ENCODE data around the gene OR52E6.

Gene OR52E6

DNA sequence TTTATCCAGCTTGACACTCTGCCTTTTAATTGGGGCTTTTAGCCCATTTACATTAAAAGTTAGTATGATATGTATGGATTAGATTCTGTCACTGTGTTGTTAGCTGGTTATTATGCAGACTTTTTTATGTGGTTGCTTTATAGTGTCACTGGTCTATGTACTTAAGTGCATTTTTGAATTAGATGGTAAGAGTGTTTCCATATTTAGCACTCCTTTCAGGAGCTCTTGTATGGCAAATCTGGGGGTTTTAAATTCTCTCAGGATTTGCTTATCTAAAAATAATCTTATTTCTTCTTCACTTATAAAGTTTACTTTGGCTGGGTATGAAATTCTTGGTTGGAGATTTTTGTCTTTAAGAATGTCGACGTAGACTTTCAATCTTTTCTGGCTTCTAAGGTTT, 4.0 kb downstream of the OR52E6 start:
- H3K36me3 ChIP-seq (ENCODE audit: control insufficient read depth, low read depth, low read length) = no peaks in the 10 kb centered on the region
- no peak overlapping the region for H3K4me3 ChIP-seq (ENCODE audit: low read length)
- H3K27ac ChIP-seq (ENCODE audit: low read length) = no peak overlapping the region
- H3K4me1 ChIP-seq (ENCODE audit: control insufficient read depth, low read depth, low read length) = no peaks in the 10 kb centered on the region
- H3K9ac ChIP-seq (ENCODE audit: low read length) = no peak overlapping the region
- no peaks in the 10 kb centered on the region for H3K9me3 ChIP-seq (ENCODE audit: control insufficient read depth, low read depth, low read length)
- H3K27me3 ChIP-seq (ENCODE audit: control insufficient read depth, insufficient read depth, low read length) = no peaks in the 10 kb centered on the region

DNA sequence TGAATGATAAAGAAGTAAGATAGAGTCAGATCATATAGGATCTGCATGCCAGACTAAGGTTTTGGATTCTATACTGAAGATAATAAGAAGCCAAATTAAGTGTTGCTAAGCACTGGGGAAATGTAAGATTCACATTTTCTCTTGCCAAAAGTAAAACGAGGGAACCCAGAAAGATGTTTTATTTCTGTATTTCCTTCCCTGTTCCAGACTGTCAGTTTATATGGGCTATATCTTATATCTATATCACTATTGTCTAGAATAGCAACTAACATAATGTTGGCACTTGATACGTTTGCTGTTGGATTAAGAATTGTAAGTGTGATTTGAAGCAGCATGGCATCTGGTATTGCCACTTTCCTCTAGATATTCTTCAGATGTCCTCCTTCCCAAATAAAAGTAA, 8.3 kb downstream of the OR52E6 start:
- Histone ChIP-seq H3K4me3 (ENCODE audit: low read length) (no peak overlapping the region), H3K9ac (ENCODE audit: low read length) (no peak overlapping the region), H3K27ac (ENCODE audit: low read length) (no peak overlapping the region), H3K9me3 (ENCODE audit: control insufficient read depth, low read depth, low read length) (no peaks in the 10 kb centered on the region), H3K36me3 (ENCODE audit: control insufficient read depth, low read depth, low read length) (no peaks in the 10 kb centered on the region), H3K27me3 (ENCODE audit: control insufficient read depth, insufficient read depth, low read length) (no peaks in the 10 kb centered on the region), H3K4me1 (ENCODE audit: control insufficient read depth, low read depth, low read length) (no peaks in the 10 kb centered on the region)

DNA sequence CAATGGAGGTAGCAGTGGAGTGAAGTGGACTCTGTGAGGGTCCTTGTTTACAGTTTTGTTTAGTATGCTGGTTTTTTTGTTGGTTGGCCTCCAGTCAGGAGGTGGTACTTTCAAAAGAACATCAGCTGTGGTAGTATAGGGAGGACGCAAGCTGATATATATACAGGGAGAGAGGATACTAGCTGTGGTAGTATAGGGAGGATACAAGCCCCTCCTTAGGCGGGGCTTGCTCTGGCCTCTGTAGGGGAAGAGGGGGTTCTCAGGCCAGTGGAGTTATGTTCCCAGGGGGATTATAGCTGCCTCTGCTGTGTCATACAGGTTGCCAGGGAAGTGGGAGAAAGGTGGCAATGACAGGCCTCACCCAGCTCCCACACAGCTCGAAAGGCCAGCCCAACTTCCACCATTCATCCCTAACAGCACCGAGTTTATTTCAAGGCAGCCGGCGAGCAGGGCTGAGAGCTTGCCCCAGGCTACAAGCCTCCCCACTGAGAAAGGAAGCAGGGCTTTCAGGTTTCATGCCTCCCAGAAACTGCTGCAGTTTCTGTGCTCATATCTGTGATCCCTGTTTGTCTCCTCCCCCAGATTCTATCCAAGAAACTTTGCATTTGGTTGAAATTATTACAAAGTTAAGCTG, 10.4 kb downstream of the OR52E6 start:
- no peaks in the 10 kb centered on the region for H3K36me3 ChIP-seq (ENCODE audit: control insufficient read depth, low read depth, low read length)
- no peaks in the 10 kb centered on the region for H3K27me3 ChIP-seq (ENCODE audit: control insufficient read depth, insufficient read depth, low read length)
- H3K4me1 ChIP-seq (ENCODE audit: control insufficient read depth, low read depth, low read length) = no peaks in the 10 kb centered on the region
- H3K9ac ChIP-seq (ENCODE audit: low read length) = no peak overlapping the region
- no peak overlapping the region for H3K4me3 ChIP-seq (ENCODE audit: low read length)
- no peaks in the 10 kb centered on the region for H3K9me3 ChIP-seq (ENCODE audit: control insufficient read depth, low read depth, low read length)
- no peak overlapping the region for H3K27ac ChIP-seq (ENCODE audit: low read length)

DNA sequence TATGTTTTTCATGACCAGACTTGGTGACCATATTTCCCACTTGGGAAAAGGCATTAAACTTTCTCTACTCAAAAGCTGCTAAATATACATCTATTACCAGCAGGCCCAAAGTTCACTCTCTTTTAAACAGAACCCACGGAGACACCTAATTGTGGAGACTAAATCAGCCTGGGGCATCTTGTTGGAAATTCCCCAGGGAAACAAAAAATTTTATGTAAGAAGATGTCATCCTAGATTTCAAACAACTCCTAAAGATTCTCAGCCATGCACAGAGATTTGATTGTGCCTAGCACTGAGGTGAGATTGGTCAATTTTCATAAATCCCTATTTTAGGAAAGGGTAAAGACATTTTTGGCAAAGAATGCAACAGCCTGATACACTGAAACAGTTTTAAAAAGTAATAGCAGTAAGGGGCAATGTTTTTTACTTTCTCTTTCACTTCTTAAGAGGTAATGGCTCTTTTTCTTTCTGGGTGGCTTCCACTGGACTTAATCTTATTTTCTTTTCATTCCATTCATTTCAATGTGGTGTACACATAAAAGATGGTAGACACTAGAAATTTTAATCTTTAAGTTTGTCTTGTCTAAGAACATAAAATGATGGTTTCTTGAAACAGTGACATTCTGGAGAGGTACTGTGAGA, 23.3 kb downstream of the OR52E6 start:
- Histone ChIP-seq H3K9ac (ENCODE audit: low read length) (no peak overlapping the region), H3K4me3 (ENCODE audit: low read length) (no peak overlapping the region), H3K27ac (ENCODE audit: low read length) (no peak overlapping the region)

DNA sequence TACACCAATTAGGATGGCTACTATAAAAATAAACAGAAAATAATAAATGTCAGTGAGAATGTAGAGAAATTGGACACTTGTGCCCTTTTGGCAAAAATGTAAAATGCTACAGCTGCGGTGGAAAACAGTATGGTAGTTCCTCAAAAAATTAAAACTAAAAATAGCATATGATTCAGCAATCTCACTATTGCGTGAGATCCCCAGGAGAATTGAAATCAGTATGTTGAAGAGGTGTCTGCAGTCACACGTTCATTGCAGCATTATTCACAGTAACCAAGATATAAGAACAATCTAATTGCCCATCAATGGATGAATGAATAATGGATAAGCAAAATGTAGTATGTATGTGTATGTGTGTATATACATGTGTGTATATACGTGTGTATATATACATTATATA, 26.2 kb downstream of the OR52E6 start:
- no peaks in the 10 kb centered on the region for H3K9me3 ChIP-seq (ENCODE audit: control insufficient read depth, low read depth, low read length)
- H3K4me1 ChIP-seq (ENCODE audit: control insufficient read depth, low read depth, low read length) = peaks cover 5% of the 10 kb centered on the region
- H3K27me3 ChIP-seq (ENCODE audit: control insufficient read depth, insufficient read depth, low read length) = no peaks in the 10 kb centered on the region
- no peaks in the 10 kb centered on the region for H3K36me3 ChIP-seq (ENCODE audit: control insufficient read depth, low read depth, low read length)
- H3K4me3 ChIP-seq (ENCODE audit: low read length) = no peak overlapping the region
- H3K9ac ChIP-seq (ENCODE audit: low read length) = no peak overlapping the region
- H3K27ac ChIP-seq (ENCODE audit: low read length) = no peak overlapping the region

More for the DNA sequence above, 23.3 kb downstream of the OR52E6 start:
- H3K9me3 ChIP-seq (ENCODE audit: control insufficient read depth, low read depth, low read length) = no peaks in the 10 kb centered on the region
- peaks cover 5% of the 10 kb centered on the region for H3K4me1 ChIP-seq (ENCODE audit: control insufficient read depth, low read depth, low read length)
- no peaks in the 10 kb centered on the region for H3K36me3 ChIP-seq (ENCODE audit: control insufficient read depth, low read depth, low read length)
- H3K27me3 ChIP-seq (ENCODE audit: control insufficient read depth, insufficient read depth, low read length) = no peaks in the 10 kb centered on the region

DNA sequence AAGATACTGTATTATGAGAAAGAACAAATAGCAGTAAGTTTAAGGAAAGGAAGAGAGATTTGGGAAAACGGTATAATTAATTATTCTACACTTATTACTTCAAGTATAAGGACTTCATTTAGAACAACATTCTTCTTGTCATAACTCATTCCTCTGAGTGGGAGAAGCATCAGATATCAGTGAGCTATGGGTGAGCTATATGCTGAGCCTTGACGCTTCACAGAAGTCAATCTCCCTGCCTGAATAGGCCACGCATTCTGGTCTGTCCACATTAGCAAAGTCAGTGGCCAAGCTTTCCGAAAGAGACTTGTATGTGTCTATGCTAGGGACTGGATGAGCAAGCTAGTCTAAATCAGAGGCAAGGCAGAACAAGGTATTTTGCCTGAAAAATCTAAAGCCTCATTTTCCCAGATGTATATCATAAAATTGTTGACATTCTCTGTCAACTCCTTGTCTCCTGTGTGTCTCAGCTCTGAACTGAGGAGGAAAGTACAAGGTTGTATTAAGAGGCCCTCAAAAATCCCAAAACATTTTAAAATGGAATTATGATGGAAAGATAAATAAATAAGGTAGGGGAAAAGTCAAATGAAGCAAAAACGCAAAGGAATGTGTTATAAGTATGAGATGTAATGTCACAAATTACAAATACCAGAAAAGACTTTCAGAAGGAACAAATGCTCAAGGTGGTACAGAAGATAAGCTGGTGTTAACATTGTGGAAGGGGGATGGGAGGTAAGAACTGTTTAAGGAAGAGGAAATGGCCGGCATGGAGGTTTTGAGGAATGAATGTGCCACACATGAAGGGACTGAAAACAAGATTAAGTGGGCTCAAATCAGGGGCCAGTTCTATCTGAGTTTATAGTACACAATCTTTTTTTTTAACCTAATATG, 31.5 kb downstream of the OR52E6 start:
- Histone ChIP-seq H3K9ac (ENCODE audit: low read length) (no peak overlapping the region), H3K27ac (ENCODE audit: low read length) (no peak overlapping the region), H3K4me1 (ENCODE audit: control insufficient read depth, low read depth, low read length) (peaks cover 5% of the 10 kb centered on the region), H3K9me3 (ENCODE audit: control insufficient read depth, low read depth, low read length) (no peaks in the 10 kb centered on the region), H3K27me3 (ENCODE audit: control insufficient read depth, insufficient read depth, low read length) (no peaks in the 10 kb centered on the region), H3K36me3 (ENCODE audit: control insufficient read depth, low read depth, low read length) (no peaks in the 10 kb centered on the region), H3K4me3 (ENCODE audit: low read length) (no peak overlapping the region)

DNA sequence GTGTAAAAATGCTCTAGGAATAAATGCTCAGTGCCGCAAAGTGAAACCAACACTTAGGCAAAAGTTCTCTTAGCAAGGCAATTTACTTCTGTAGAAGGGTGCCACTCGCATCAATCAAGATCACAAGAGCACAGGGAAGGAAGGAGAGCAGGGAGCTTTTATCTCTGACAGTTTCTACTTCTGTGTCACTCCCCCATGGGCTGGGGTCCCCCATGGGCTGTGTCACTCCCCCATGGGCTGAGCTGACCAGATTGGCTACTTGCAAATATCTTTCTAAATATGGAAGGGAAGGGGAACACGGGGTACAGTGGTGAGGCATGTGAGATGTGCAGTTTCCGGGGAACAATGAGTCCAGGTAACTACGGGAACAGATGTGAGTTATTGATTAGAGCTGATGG, 32.6 kb downstream of the OR52E6 start:
- H3K9ac ChIP-seq (ENCODE audit: low read length) = peak overlapping the region; percentile 48
- no peak overlapping the region for H3K27ac ChIP-seq (ENCODE audit: low read length)
- no peaks in the 10 kb centered on the region for H3K36me3 ChIP-seq (ENCODE audit: control insufficient read depth, low read depth, low read length)
- H3K4me1 ChIP-seq (ENCODE audit: control insufficient read depth, low read depth, low read length) = peaks cover 5% of the 10 kb centered on the region
- H3K4me3 ChIP-seq (ENCODE audit: low read length) = peak overlapping the region; percentile 75
- H3K27me3 ChIP-seq (ENCODE audit: control insufficient read depth, insufficient read depth, low read length) = no peaks in the 10 kb centered on the region
- H3K9me3 ChIP-seq (ENCODE audit: control insufficient read depth, low read depth, low read length) = no peaks in the 10 kb centered on the region

DNA sequence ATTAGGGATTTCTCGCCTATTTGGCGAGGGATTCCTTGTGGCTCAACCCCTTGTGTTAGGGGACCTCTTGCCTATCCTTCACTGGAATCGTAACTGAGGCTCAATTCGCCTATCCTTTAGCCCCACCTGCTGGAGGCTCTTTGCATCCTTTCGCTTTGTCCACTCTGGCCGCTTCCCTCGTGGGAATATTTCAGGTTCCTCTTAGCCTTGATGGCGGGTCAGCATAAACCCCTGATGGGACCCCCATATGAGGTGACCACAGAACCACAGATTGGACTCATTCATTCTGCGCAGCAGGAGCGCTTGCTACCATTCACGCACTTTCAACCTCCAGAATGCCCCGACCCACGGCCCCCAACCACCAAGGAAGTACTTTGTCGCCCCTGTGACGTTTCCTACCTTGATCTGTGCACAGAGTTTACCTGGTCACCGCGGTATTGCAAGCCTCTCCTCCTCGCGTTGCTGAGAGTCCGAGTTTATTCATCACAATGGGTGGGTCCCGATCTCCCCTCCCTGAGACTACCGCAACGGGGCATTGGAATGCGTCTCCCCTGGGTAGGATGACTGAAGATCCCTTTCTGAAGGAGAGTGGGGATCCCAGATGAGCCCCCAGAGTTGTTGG, 33.1 kb downstream of the OR52E6 start, which contains the start of gene OR52N2:
TSS of gene OR52N2 (plus strand) at position 425 of the 622 bp plus-strand sequence. CDS start 11,412 bp downstream, outside the sequence.
- H3K4me3 ChIP-seq (ENCODE audit: low read length) = peak within 1 kb of the TSS; percentile 75
- peaks cover 1% of the 10 kb centered on the region for H3K4me1 ChIP-seq (ENCODE audit: control insufficient read depth, low read depth, low read length)
- H3K27ac ChIP-seq (ENCODE audit: low read length) = no peak within 1 kb of the TSS
- no peaks in the 10 kb centered on the region for H3K9me3 ChIP-seq (ENCODE audit: control insufficient read depth, low read depth, low read length)
- H3K36me3 ChIP-seq (ENCODE audit: control insufficient read depth, low read depth, low read length) = no peaks in the 10 kb centered on the region
- peak within 1 kb of the TSS; percentile 48 for H3K9ac ChIP-seq (ENCODE audit: low read length)
- H3K27me3 ChIP-seq (ENCODE audit: control insufficient read depth, insufficient read depth, low read length) = no peaks in the 10 kb centered on the region

DNA sequence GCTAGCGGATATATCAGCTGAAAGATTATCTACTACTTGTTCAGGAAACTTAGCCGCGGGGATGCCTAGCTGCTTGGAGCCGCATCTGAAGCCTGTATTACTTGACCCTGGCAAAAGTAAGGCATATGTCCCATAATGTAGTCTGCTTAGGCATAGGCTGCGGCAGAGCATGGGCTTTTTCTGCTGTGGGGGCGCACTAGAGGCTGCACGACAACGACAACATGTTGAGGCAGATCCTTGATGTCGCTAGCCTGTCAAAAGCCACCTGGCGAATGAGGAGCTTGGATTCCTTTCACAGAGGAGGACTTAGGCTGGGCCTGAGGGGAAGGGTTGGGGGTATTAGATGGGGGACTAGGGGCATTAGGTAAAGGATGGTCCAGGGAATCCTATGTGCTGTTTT, 34.1 kb downstream of the OR52E6 start:
- Histone ChIP-seq H3K9ac (ENCODE audit: low read length) (no peak overlapping the region), H3K27ac (ENCODE audit: low read length) (no peak overlapping the region), H3K4me1 (ENCODE audit: control insufficient read depth, low read depth, low read length) (no peaks in the 10 kb centered on the region), H3K4me3 (ENCODE audit: low read length) (no peak overlapping the region), H3K27me3 (ENCODE audit: control insufficient read depth, insufficient read depth, low read length) (no peaks in the 10 kb centered on the region), H3K36me3 (ENCODE audit: control insufficient read depth, low read depth, low read length) (no peaks in the 10 kb centered on the region), H3K9me3 (ENCODE audit: control insufficient read depth, low read depth, low read length) (no peaks in the 10 kb centered on the region)

DNA sequence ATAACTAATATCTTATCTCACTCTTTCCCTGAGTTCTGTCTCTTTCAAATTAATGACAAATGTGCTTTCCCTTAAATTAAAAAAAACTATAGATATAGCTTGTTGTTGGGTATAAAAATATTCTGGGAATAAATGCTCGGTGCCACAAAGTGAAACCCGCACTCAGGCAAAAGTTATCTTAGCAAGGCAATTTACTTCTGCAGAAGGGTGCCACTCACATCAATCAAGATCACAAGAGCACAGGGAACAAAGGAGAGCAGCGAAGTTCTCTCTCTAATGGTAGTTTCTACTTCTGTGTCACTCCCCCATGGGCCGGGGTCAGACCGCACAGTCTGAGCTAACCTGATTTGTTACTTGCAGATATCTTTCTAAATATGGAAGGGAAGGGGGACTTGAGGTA, 37.7 kb downstream of the OR52E6 start:
- Histone ChIP-seq H3K27me3 (ENCODE audit: control insufficient read depth, insufficient read depth, low read length) (no peaks in the 10 kb centered on the region), H3K9ac (ENCODE audit: low read length) (no peak overlapping the region), H3K36me3 (ENCODE audit: control insufficient read depth, low read depth, low read length) (no peaks in the 10 kb centered on the region), H3K4me1 (ENCODE audit: control insufficient read depth, low read depth, low read length) (no peaks in the 10 kb centered on the region), H3K4me3 (ENCODE audit: low read length) (no peak overlapping the region), H3K9me3 (ENCODE audit: control insufficient read depth, low read depth, low read length) (no peaks in the 10 kb centered on the region), H3K27ac (ENCODE audit: low read length) (no peak overlapping the region)

DNA sequence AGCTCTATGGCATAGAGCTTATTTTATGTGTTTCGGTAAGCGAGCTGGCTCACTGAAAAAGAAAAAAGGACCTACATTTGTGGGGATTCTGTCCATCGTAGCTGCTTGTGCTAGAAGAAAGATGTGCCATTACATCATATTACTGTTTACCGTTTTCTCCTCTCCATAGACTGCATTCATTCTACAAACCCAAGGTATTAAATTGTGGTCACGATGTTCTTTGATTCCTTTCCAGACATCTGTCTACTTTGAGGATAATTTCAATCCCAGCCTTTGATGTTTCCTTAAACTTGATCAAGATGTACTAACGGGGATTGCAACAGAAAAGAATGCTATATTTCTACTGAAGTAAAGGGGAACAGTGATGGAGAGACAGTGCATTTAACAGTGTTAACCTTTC, 45.2 kb downstream of the OR52E6 start:
- no peak overlapping the region for H3K9ac ChIP-seq (ENCODE audit: low read length)
- H3K27me3 ChIP-seq (ENCODE audit: control insufficient read depth, insufficient read depth, low read length) = no peaks in the 10 kb centered on the region
- H3K4me3 ChIP-seq (ENCODE audit: low read length) = no peak overlapping the region
- H3K36me3 ChIP-seq (ENCODE audit: control insufficient read depth, low read depth, low read length) = no peaks in the 10 kb centered on the region
- no peak overlapping the region for H3K27ac ChIP-seq (ENCODE audit: low read length)
- no peaks in the 10 kb centered on the region for H3K4me1 ChIP-seq (ENCODE audit: control insufficient read depth, low read depth, low read length)
- no peaks in the 10 kb centered on the region for H3K9me3 ChIP-seq (ENCODE audit: control insufficient read depth, low read depth, low read length)

Data from iPS-18a (cell line).